Right renal cortex interstitium (tissue), 3 donors: ENCODE measurements around the gene SPATS2L. TPM values are rescaled to one million over a fixed set of nuclear protein-coding genes. Genes with fewer than 3 reads are reported as not detected.

Source experiments
- DNase-seq, 3 donors: peaks; one replicate each; pipeline ENCODE4 v3.0.0-alpha.2; 2013; ENCODE audit warnings: low read depth in 3 of 3, low spot score in 2 of 3
- polyA plus RNA-seq, 3 donors: library from polyadenylated mRNA; unstranded; fragments of 120-200 nt; gene quantifications; one replicate each; pipeline ENCODE4 v1.2.1, GENCODE V29; 2013; ENCODE audit not compliant: insufficient read length in 3 of 3

The SPATS2L gene
- polyA plus RNA-seq, 3 donors = 128 to 148 (median 143) TPM

DNA sequence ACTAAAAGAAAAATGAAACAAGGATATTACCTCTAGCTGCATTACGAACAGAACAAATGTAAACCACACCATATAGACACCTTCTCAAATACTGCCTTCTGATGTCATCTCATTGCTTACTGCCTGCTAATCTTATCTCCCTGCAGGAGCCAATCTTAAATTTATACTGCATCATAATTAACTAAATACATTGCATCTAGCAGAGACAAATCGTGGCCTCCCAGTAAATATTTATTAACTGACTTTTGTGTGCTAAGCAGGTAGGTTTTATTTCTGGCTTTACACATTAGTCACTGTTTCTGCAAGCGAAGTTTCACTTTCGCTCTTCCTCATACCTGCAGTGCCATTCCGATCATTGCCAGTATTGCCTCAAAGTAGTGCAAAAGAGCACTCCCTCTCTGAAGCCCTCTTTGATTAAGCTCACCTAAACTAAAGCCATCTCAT is 67.5 kb downstream of the SPATS2L start:
- no peak for DNase-seq

DNA sequence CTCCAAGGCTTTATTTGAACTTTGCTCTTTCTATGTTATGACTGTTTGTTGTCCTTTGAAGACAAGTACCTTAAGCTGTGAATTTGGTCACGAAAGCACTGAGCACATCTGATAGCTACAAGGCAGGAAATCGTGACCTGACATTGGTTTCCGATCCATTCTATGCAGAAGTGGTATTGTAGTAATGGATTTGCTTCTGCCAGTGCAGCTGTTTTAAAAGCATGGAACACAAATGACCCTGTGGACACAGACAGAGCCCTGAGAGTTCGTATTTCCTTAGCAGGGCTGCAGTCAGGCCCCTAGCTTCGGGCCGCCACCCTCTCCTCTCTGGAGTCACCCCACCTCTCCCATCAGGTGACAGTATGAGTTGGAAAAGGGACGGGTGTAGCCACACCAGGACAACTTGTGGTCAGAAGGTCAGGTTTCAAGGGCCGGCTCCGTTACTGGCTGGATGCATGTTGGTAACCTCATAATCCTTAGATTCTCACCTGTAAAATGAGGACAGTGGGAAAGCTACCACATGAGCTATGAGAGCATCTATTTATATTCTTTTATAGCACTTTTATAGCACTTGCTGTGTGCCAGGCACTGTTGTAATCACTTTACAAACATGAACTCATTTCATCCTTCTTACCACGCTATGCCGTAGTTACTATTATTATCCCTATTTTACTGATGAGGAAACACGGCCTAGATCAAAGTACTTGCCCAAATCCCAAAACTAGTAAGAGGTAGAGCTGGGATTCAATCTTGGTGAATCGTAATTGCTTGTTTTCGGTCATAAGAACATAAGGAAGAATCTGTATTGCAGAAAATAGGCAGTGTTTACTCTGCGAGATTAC is 70.2 kb downstream of the SPATS2L start:
- no peak for DNase-seq

- no peak for DNase-seq
These were observed 71.2 kb downstream of the SPATS2L start for GRCh38 chr2:200377355-200378336.

GRCh38 chr2:200378652-200379290 is 72.3 kb downstream of the SPATS2L start:
- DNase-seq = no peak

DNA sequence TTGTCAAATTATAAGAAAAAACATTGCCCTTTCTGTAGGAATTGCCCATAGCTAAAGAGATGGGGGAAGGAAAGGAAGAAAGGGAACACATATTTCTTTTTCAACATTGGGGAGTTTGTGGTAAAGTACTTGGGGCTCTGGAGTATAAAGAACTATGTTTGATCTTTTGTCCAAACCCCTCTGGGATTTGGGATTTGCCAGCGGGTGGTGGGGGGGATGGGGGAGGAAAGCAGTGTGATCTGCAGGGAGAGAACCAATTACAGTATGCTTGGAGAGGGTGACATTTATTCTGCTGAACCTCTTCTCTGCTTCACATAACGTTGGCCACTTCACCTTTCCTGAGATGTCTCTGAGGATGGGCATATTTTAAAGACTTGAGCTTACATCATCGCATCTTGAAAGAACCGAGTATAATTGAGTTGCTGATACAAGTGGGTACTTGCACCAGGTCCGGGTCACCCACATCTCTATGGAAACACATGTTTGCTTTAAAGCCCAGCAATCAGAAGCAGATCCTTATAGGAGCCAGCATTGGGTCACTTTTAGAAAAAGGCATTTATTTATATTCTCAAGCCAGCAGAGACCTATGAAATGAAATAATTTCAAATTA is 73.1 kb downstream of the SPATS2L start:
- DNase-seq = no peak

GRCh38 chr2:200380091-200380561 is 73.6 kb downstream of the SPATS2L start:
- no peak for DNase-seq

DNA sequence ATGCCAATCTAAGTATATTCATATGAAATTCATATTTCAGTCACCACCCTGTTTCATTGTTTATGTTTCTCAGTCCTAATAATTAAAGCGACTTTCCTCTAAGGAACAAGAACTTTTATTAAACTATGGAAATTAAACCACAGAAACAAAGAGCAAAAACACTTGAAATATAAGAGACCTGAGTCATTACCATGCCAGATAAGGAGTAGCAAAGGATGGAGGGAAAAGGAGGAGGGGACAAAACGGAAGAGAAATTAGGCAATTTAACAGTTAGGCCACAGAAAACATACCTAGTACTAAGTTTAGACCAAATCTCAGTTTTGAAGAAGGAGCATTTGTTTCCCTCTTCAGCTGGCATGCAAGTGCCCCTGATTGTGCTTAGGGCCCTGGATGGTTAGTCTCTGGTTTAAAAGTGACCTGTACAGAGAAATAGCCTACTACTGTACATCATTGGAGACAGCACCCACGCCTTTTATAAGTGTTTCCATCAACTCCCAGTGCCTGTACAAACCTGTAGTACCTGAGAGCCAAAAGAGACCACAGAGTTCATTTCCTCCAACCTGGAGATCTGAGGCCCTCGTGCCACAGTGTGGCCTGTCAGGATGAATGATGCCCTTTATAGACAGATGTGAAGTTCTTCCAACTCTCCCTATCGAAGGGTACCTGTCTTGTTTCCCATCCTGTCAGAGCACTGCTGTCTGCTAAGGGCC is 74.5 kb downstream of the SPATS2L start:
- no peak for DNase-seq

DNA sequence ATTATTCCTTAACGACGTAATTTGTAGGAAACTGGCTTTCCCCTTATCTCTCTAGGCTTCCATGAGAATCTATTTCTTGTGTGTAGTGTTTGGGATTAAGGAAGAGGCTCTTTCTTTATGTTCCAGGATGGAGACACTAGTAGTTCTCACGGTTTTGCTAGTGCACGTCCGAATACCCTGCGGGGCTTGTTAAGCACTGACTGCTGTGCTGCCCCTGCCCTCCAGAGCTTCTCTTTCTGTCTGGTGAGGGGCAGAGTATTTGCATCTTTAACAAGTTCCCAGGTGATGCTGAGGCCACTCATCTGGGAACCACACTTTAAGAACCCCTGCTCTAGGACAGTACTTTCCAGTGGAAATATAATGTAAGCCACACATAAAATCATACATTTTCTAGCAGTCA is 76.4 kb downstream of the SPATS2L start:
- no peak for DNase-seq

GRCh38 chr2:200383380-200384110 is 77.1 kb downstream of the SPATS2L start:
- no peak for DNase-seq

- DNase-seq = no peak
These were observed 78.7 kb downstream of the SPATS2L start for GRCh38 chr2:200385063-200385635.

- no peak for DNase-seq
These were observed 86.7 kb downstream of the SPATS2L start for GRCh38 chr2:200393191-200393590.

- DNase-seq = no peak
These were observed 87.6 kb downstream of the SPATS2L start for GRCh38 chr2:200394045-200394444.

- DNase-seq = no peak
These were observed 90.3 kb downstream of the SPATS2L start for GRCh38 chr2:200396781-200397242.

DNA sequence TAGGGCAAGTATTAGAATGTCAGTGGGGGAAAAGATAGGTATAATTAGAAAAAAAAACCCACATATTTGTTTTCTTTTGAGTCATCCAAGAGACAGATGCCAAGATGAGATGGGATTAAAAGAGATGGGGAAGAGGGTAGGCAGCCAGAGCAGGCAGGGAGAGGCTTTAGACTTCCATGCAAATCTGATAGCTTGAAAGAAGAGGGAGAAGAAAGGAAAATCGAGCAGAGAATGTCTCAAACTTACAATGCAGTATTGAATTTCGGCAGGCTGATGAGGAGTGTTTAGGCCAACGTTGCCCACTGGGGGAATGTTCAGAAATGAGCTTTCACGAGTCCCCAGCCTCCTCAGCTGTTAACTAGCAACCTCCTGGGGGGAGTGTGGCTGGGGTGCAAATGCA is 91.3 kb downstream of the SPATS2L start:
- DNase-seq = no peak

DNA sequence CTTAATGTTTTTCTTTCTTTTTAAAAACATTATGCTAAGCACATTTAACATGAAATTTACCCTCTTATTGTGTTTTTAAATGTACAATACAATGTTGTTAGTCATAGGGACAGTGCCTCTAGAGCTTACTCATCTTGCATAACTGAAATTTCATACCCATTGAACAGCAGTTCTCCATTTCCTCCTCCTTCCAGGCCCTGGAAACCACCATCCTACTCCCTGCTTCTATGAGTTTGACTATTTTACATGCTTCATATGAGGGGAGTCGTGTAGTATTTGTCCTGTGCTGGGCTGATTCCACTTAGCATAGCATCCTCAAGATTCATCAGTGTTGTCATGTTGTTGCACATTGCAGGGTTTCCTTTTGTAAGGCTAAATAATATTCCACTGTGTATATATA is 92.6 kb downstream of the SPATS2L start:
- DNase-seq = no peak

DNA sequence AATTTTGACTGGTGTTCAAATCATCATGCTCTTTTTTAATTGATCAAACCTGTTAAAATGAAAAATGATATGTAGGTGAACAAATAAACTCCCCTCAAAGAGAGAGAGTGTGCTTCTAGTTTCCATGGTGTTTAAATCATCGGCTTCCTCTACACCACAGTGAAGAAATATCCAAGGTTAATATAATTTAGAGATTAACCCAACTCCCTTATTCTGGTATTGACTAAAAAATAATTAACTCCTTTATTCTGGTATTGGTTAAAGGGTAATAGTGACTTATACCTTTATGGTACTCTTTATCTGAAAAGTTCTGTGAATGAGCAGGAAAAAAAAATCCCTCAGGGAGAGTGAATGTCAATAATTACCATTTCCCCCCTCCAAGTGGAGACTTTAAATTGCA is 93.1 kb downstream of the SPATS2L start:
- no peak for DNase-seq

GRCh38 chr2:200403814-200404213 is 97.3 kb downstream of the SPATS2L start:
- no peak for DNase-seq

DNA sequence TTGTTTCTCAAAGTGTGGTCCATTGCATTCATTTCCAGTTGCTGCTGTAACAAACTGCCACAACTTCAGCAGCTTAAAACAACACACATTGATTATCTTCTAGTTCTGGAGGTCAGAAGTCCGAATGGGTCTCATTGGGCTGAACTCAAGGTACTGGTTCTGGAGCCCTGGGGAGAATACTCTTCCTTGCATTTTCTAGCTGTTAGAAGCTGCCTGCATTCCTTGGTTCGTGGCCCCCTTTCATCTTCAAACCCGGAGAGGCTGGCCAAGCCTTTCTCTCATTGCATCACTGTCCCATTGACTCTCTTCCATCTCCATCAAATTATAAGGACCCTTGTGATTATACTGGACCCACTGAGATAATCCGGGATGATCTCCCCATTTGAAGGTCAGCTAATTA is 98.1 kb downstream of the SPATS2L start:
- DNase-seq = no peak
